ENCODE data around the gene SAMD8.

SAMD8 gene

GRCh38 chr10:75067272-75067671, 44.2 kb upstream of the SAMD8 start:
- no peak overlapping the region for H3K27ac ChIP-seq (replicated peaks)
- H3K4me3 ChIP-seq (replicated peaks; ENCODE audit: insufficient read depth, low read length) = no peak overlapping the region
- TF ChIP-seq REST (IDR thresholded peaks at IDR 0.05; ENCODE audit: insufficient replicate concordance, low read depth) (no peak), POLR2AphosphoS5 (IDR thresholded peaks at IDR 0.05; ENCODE audit: low read depth) (no peak), SPI1 (IDR thresholded peaks at IDR 0.05; ENCODE audit: borderline replicate concordance, low read depth) (no peak), CTCF (IDR thresholded peaks at IDR 0.05; ENCODE audit: insufficient read depth, low read length) (no peak), GABPA (IDR thresholded peaks at IDR 0.05; ENCODE audit: low read depth) (no peak)
- DNase-seq (ENCODE audit: low read depth in 1 of 2, low spot score in 1 of 2) = no peak
- H3K27me3 ChIP-seq (ENCODE audit: insufficient read depth, poor library complexity, severe bottlenecking) = no peaks in the 10 kb centered on the region

- Histone ChIP-seq H3K27ac (replicated peaks) (no peak overlapping the region), H3K27me3 (ENCODE audit: insufficient read depth, poor library complexity, severe bottlenecking) (no peaks in the 10 kb centered on the region), H3K4me3 (replicated peaks; ENCODE audit: insufficient read depth, low read length) (no peak overlapping the region)
- TF ChIP-seq REST (IDR thresholded peaks at IDR 0.05; ENCODE audit: insufficient replicate concordance, low read depth) (no peak), CTCF (IDR thresholded peaks at IDR 0.05; ENCODE audit: insufficient read depth, low read length) (no peak), GABPA (IDR thresholded peaks at IDR 0.05; ENCODE audit: low read depth) (no peak), POLR2AphosphoS5 (IDR thresholded peaks at IDR 0.05; ENCODE audit: low read depth) (no peak), SPI1 (IDR thresholded peaks at IDR 0.05; ENCODE audit: borderline replicate concordance, low read depth) (no peak)
- DNase-seq (ENCODE audit: low read depth in 1 of 2, low spot score in 1 of 2) = no peak
Observed at GRCh38 chr10:75068523-75068922, 42.9 kb upstream of the SAMD8 start.

GRCh38 chr10:75070476-75070875, 41.0 kb upstream of the SAMD8 start:
- no peak for TF ChIP-seq GABPA (IDR thresholded peaks at IDR 0.05; ENCODE audit: low read depth)
- no peak for TF ChIP-seq REST (IDR thresholded peaks at IDR 0.05; ENCODE audit: insufficient replicate concordance, low read depth)
- TF ChIP-seq CTCF (IDR thresholded peaks at IDR 0.05; ENCODE audit: insufficient read depth, low read length) = no peak
- Histone ChIP-seq H3K27ac (replicated peaks) (no peak overlapping the region), H3K4me3 (replicated peaks; ENCODE audit: insufficient read depth, low read length) (no peak overlapping the region), H3K27me3 (ENCODE audit: insufficient read depth, poor library complexity, severe bottlenecking) (no peaks in the 10 kb centered on the region)
- DNase-seq (ENCODE audit: low read depth in 1 of 2, low spot score in 1 of 2) = no peak
